Caki2 (cell line): ENCODE measurements around the gene CMKLR1. TPM values are rescaled to one million over a fixed set of nuclear protein-coding genes. Genes with fewer than 3 reads are reported as not detected.

Source experiments
- DNase-seq: peaks from one replicate; pipeline ENCODE4 v3.0.0-alpha.2; 2015; ENCODE audit warnings: low read depth
- in situ Hi-C: cut with HindIII; loops from 2 replicates; pipeline ENCODE4 v1.10.0; 2016; ENCODE audit warnings: low sequenced_read_pairs, low pct_unique_long_range_greater_than_20kb, mixed read lengths
- total RNA-seq: library from RNA; depleted of rRNA; stranded (reverse); fragments of >200 nt; shearing (Covaris generic); gene quantifications from 2 replicates; pipeline ENCODE4 v1.2.3, GENCODE V29; 2014; ENCODE audit warnings: low replicate concordance; rRNA removed

The CMKLR1 gene
- total RNA-seq, 1 experiment from 2014 or later, result not detected

- in situ Hi-C loops, result no loop called here
- DNase-seq, result no peak
Measured at GRCh38 chr12:108255252-108255602, 83.9 kb downstream of the CMKLR1 start.

- in situ Hi-C loops, result no loop called here
- DNase-seq, result no peak
Measured at GRCh38 chr12:108254517-108255251, 84.4 kb downstream of the CMKLR1 start.

- no peak for DNase-seq
- in situ Hi-C loops, result no loop called here
Measured at GRCh38 chr12:108254030-108254429, 85.1 kb downstream of the CMKLR1 start.

DNA sequence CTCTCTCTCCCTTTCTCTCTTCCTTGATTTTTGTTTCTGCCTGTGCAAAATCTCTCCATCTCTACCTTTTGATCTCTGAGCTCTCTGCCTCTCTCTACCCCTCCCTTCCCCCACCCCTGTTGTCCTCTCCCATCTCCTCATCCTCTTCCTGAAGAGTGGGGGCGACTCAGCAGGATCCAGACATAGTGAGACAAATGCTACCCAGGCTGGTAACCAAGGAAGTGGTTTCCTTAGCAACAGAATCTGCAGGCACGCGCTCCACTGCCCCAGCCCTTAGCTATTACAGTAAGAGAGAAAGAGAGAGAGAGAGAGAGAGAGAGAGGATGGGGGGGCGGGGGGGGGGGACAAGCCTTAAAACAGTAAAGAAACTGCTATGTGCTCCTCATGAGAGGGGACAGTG is 85.6 kb downstream of the CMKLR1 start:
- in situ Hi-C loops, result no loop called here
- no peak for DNase-seq

DNA sequence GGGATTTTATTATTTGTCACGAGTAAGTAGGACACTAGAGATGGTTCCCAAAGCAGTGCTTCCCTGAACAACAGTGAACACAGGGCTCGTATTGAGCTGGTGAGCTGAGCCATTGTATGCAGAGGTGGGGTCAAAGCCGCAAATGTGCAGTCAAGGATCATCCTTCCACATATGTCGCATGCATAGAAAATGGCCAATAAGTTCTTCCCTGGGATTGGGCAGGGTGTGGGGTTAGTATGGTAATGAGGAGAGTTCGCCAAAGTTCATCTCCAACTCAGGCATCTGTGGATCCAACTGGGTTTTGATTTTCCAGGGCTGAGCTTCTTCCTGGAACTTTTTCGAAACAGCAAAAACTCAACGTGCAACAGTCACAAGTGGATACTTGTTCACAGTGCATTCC is 86.6 kb downstream of the CMKLR1 start:
- no peak for DNase-seq
- in situ Hi-C loops, result no loop called here

DNA sequence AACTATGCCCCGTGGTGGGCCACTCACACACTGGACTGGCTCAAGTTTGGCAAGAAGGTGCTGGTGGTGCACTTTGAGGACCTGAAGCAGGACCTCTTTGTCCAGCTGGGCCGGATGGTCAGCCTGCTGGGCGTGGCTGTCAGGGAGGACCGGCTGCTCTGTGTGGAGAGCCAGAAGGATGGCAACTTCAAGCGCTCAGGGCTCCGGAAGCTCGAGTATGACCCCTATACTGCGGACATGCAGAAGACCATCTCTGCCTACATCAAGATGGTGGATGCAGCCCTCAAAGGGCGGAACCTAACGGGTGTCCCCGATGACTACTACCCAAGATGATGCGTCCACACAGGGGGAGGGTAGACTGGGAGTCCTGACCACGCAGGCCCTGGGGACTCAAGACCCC is 91.1 kb downstream of the CMKLR1 start:
- no peak for DNase-seq
- in situ Hi-C loops, result no loop called here

- DNase-seq, result no peak
- in situ Hi-C loops, result no loop called here
Measured at GRCh38 chr12:108247130-108247529, 92.0 kb downstream of the CMKLR1 start.

- DNase-seq, result no peak
Measured at GRCh38 chr12:108241986-108242703, 97.0 kb downstream of the CMKLR1 start.

DNA sequence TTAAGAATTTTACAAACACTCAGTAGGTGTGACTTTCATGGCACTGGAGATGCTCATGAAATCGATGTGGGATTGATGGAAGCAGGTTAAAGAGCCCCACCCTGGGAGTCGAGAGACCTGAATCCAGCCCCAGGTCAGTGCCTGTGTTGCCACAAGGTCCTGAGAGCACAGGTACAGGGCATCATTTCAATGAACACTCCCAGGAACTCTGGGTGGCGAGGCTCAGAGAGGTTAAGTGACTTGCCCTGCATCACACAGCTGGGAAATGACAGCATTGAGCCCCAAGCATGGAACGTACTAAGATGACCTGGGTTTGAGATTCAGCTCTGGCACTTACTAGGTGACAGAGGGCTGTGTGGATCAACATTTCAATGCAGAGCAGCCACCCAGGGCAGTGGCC is 98.2 kb downstream of the CMKLR1 start:
- in situ Hi-C loops, result no loop called here
- DNase-seq, result no peak

More at GRCh38 chr12:108241986-108242703, 97.0 kb downstream of the CMKLR1 start:
- in situ Hi-C loops, result no loop called here

DNA sequence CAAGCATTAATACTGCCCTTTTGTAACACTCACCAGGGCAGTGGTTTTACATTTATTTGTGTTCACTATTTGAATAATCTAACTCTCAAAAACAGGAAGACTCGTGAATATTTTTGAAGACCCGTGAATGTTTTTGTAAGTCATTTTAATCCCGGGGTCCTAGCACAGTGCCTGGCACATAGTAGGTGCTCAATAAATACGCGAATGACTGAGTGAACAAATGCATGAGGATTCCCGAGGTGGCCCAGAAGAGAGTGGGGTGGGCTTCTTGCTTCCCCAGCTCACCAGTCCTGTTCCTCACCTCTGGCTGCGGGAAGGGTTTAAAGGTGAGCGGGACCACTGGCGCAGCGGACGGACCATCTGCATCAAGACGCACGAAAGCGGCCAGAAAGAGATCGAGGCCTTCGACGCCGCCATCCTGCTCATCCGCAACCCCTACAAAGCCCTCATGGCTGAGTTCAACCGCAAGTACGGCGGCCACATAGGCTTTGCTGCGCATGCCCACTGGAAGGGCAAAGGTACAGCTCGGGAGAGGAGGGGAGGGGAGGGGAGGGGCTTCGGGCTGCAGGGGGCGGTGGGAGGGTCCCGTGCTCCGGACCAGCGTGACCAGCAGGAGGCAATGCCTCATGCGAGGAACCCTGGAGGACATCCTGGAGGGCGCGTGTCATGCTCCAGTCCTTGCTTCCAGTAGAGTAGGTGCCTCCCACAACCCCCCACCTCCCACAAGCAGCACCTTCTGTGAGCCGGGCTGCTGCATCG is 98.9 kb downstream of the CMKLR1 start:
- in situ Hi-C loops, result no loop called here
- DNase-seq, result no peak

- in situ Hi-C loops, result no loop called here
- no peak for DNase-seq
Measured at GRCh38 chr12:108239378-108239777, 99.7 kb downstream of the CMKLR1 start.

DNA sequence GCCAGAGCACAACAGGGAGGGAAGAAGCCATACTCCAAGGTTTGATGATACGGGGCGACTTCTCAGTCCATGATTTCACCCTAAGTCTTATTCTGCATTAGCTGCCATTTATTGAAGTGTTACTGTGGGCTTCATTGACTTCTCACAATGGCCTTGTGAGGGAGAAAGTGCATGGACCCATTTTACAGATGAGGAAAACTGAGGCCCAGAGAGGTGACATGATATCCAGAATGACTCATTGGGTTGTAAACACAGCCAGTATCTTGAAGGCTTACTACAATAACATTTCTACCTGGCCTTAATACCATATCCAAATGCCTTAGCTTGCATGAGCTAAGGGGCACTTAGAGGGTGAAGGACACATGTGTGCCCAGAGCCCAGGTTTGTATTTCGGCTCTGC is 100.6 kb downstream of the CMKLR1 start:
- in situ Hi-C loops, result no loop called here
- DNase-seq, result no peak

Other genes with a start within 250 kb of the CMKLR1 start
- gene WSCD2, start 210.0 kb downstream of the CMKLR1 start, total RNA-seq, result not detected in 2 replicates
- gene FICD, start 176.0 kb upstream of the CMKLR1 start, total RNA-seq, result 1.4 and 1.7 TPM in 2 replicates
- 19.5 and 26.7 TPM in 2 replicates for gene SART3, start 221.9 kb upstream of the CMKLR1 start, total RNA-seq
- 84.4 and 130 TPM in 2 replicates for gene ISCU, start 223.3 kb upstream of the CMKLR1 start, total RNA-seq